Fibroblast of villous mesenchyme (primary cell): ENCODE data around the gene COPS4. TPM values are rescaled to one million over a fixed set of nuclear protein-coding genes. Genes with fewer than 3 reads are reported as not detected.
"Not testable (repeated sequence)": the region's sequence is repeated elsewhere in the genome, so short reads cannot be mapped to it uniquely, and the experiment has no call there.

Source experiments
- DNase-seq: peaks from one replicate; pipeline ENCODE4 v3.0.0-alpha.2; 2010; ENCODE audit warnings: low read depth
- H3K4me3 ChIP-seq: 2 replicates; pipeline ENCODE4 v1.5.1; 2011; ENCODE audit warnings: low read depth, mild to moderate bottlenecking, low read length
- total RNA-seq: library from RNA; depleted of rRNA; stranded (reverse); fragments of >200 nt; gene quantifications from 2 replicates; pipeline ENCODE4 v1.2.3, GENCODE V29; 2012
- TF ChIP-seq, protein P1 (sequence below): IDR thresholded peaks from 2 replicates; pipeline ENCODE4 v1.5.1; 2012; ENCODE audit warnings: low read depth, mild to moderate bottlenecking, low read length; ENCODE audit not compliant: insufficient read depth

The COPS4 gene
- 101 and 106 TPM in 2 replicates for total RNA-seq

DNA sequence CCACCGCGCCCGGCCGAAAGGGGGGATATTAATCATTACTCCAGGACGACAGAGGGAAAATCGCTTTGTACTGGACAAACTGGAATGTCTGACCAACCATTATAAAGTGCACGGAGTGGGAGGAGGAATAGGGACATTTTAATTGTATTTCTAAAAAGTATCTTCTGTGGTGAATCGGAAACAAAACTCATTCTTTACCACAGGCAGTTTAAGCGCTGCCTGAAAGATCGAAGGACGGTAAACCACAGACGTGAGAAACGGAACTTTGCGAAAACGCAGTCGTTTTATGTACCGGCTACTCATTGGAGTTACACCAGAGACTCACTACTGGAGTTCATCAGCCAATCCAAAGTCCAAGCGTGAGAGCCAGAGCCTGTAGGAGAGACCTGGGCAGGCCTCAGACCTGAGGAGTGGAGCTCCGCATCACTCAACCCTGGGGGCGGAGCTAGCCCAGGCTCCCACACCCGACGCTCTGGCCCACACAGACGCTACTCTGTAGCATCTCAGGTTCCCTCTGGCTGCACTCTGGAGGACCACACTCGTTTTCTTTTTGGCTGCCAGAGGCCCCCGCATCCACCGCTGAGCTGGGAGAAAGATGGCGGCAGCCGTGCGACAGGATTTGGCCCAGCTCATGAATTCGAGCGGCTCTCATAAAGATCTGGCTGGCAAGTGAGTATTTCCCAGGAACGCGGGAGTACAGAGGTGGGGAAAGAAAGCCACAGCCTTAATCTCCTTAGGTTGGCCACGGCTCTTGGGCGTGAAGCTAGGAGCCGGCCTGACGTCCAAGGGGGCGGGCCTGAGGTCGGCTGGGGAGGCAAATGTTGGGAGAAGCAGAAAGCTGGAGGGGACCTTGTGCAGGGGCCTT lies at the start of gene COPS4:
Gene COPS4, plus strand, starts transcription at position 554 of the 865 bp plus-strand sequence. Its CDS starts 42 bp downstream, at position 596.
- DNase-seq, result peak; percentile 100
- TF ChIP-seq, protein P1, sequence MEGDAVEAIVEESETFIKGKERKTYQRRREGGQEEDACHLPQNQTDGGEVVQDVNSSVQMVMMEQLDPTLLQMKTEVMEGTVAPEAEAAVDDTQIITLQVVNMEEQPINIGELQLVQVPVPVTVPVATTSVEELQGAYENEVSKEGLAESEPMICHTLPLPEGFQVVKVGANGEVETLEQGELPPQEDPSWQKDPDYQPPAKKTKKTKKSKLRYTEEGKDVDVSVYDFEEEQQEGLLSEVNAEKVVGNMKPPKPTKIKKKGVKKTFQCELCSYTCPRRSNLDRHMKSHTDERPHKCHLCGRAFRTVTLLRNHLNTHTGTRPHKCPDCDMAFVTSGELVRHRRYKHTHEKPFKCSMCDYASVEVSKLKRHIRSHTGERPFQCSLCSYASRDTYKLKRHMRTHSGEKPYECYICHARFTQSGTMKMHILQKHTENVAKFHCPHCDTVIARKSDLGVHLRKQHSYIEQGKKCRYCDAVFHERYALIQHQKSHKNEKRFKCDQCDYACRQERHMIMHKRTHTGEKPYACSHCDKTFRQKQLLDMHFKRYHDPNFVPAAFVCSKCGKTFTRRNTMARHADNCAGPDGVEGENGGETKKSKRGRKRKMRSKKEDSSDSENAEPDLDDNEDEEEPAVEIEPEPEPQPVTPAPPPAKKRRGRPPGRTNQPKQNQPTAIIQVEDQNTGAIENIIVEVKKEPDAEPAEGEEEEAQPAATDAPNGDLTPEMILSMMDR, result peak; percentile 59
- peak within 1 kb of the TSS; percentile 95 for H3K4me3 ChIP-seq

DNA sequence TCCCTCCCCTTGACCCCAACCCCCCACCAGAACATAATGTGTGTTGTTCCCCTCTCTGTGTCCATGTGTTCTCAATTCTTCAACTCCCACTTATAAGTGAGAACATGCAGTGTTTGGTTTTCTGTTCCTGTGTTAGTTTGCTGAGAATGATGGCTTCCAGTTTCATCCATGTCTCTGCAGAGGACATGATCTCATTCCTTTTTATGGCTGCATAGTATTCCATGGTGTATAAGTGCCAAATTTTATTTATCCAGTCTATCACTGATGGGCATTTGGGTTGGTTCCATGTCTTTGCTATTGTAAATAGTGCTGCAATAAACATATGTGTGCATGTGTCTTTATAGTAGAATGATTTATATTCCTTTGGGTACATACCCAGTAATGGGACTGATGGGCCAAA lies 47.5 kb upstream of the COPS4 start:
- not testable (repeated sequence) for DNase-seq

DNA sequence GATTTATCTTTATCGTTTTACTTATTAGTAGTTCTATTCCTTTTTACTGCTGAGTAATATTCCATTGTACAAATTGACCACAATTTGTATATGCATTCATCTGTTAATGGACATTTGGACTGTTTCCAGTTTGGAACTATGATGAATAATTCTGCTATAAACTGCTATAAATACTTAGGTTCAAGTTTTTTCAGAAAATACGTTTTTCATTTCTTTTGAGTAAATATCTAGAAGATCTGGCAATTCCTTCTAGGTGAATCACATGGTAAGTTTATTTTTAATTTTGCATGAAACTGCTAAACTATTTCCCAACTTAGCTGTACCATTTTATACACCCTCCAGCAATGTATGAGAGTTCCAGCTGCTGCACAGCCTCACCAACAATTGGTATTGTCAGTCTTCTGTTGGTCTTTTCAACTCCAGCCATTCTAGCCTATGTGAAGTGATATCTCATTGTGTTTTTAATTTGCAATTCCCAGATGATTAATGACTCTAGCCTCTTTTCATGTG lies 46.6 kb upstream of the COPS4 start:
- peak; percentile 76 for DNase-seq
- no peak overlapping the region for H3K4me3 ChIP-seq
- TF ChIP-seq, protein P1, result no peak

More for the DNA sequence above, 47.5 kb upstream of the COPS4 start:
- not testable (repeated sequence) for H3K4me3 ChIP-seq

DNA sequence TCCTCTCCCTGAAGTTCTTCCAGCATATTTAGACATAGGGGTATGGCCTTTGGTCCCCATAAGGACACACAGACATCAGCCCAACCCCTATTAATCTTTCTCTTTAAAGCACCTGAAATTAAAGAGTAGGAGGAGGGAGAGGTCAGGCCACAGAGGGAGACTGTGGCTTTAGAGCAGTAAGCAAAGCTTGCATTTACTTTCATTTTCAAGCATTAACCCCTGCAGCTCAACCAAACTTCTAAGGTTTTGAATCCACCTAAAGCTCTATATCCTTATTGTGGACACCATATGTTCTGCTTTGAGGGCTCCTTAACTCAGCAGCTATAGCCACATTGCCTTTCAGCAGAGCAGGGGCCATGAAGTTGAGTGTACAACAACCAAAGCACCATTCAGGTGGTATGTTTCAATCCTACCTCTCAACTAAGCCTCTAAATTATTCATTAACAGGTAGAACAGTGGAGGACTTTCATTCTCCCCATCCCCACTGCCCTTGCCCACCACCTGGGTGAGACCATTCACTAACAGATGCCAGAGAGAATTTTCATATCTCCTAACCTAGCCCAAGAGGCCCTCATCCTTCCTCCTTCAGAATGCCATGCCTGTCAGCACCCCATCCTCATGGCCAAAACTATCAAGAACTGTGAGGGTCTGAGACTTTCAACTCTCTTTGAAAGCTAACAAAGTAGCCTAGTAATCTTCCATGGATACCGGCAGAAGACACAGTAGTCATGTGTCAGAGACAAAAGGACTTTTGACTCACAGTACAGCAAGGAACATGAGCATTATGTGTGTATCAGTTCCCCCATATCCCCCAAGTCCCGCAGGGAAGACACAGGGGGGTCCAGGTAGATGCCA lies 45.2 kb upstream of the COPS4 start:
- peak; percentile 54 for DNase-seq
- TF ChIP-seq, protein P1, result no peak
- H3K4me3 ChIP-seq, result peak overlapping the region; percentile 1

DNA sequence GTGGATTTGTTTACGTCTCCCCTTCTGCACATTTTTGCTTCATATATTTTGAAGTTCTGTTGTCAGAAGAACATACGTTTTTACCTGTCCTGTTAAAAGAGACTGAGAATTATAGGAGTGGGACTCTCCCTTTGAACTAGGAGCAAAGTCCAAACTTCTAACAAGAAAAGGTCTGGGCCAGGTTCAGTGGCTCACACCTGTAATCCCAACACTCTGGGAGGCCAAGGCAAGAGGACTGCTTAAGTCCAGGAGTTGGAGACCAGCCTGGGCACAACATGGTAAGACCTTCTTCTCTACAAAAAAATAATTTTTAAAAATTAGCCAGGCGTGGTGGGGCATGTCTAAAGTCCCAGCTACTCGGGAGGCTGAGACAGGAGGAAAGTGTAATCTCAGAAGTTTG lies 40.1 kb upstream of the COPS4 start:
- DNase-seq, result no peak
- no peak overlapping the region for H3K4me3 ChIP-seq
- TF ChIP-seq, protein P1, result no peak

DNA sequence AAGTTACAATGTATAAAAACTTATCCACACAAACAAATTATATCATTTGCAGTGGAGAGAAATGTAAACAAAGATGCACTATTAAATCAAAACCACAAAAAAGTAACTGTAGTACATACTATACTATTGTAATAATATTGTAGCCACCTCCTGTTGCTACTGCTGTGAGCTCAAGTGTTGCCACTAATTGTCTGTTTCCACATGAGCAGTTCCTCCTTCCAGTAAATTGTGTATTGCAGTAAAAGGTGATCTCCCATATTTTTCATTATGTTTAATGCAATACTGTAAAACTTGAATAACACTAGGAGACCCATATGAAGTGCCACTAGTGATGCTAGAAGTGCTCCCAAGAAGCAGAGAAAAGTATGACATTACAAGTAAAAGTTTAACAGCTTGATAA lies 36.1 kb upstream of the COPS4 start:
- TF ChIP-seq, protein P1, result no peak
- no peak for DNase-seq
- no peak overlapping the region for H3K4me3 ChIP-seq

DNA sequence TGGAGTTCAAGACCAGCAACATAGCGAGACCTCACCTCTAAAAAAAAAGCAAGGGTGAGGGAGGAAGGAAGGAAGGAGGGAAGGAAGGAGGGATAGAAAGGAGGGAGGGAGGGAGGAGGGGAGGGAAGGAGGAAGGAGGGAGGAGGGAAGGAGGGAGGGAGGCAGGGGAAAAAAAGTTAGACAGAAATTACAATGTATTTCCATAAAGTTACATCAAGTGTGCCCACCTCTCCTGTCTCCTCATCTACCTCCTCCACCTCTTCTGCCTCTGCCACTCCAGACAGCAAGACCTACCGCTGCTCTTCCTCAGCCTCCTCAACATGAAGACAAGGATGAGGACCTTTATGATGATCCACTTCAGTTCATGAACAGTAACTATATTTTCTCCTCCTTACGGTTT lies 32.7 kb upstream of the COPS4 start:
- TF ChIP-seq, protein P1, result no peak
- no peak for DNase-seq
- H3K4me3 ChIP-seq, result no peak overlapping the region

DNA sequence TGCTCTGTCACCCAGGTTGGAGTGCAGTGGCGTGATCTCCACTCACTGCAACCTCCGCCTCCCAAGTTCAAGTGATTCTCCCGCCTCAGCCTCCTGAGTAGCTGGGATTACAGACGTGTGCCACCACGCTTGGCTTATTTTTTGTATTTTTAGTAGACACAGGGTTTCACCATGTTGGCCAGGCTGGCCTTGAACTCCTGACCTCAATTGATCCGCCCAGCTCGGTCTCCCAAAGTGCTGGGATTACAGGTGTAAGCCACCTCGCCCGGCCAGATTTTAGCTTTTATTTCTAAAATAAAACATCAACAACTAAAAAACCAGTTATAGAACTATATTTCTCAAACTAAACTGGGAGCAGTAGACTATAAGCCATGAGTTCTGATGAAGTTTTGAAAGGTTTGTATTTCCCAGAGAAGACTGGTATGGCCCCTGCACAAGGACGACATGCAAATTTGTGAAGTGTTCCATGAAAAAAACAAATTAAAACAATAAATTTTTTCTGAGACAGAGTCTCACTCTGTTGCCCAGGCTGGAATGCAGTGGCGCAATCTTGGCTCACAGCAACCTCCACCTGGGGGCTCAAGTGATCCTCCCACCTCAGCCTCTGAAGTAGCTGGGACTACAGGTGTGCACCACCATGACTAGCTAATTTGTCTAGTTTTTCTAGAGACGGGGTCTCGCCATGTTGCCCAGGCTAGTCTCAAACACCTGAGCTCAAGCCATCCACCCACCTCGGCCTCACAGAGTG lies 31.8 kb upstream of the COPS4 start:
- DNase-seq, H3K4me3 ChIP-seq: not testable (repeated sequence)
